Epithelial cell of proximal tubule (primary cell): ENCODE results near the gene KCNQ2. TPM values are rescaled to one million over a fixed set of nuclear protein-coding genes. Genes with fewer than 3 reads are reported as not detected.

Source experiments
- DNase-seq: peaks from one replicate; pipeline ENCODE4 v3.0.0-alpha.2; 2011; ENCODE audit warnings: low read depth
- H3K4me3 ChIP-seq: 2 replicates; pipeline ENCODE4 v1.5.1; 2011; ENCODE audit warnings: low read depth, mild to moderate bottlenecking, low read length
- CTCF ChIP-seq: conservative IDR thresholded peaks from 2 replicates; pipeline ENCODE4 v1.5.1; 2012; ENCODE audit warnings: low read depth, mild to moderate bottlenecking, low read length
- total RNA-seq: library from RNA; depleted of rRNA; stranded (reverse); fragments of >200 nt; gene quantifications from 2 replicates; pipeline ENCODE4 v1.2.3, GENCODE V29; 2015

KCNQ2 gene
- total RNA-seq, 1 donor from 2014 or later = not detected

DNA sequence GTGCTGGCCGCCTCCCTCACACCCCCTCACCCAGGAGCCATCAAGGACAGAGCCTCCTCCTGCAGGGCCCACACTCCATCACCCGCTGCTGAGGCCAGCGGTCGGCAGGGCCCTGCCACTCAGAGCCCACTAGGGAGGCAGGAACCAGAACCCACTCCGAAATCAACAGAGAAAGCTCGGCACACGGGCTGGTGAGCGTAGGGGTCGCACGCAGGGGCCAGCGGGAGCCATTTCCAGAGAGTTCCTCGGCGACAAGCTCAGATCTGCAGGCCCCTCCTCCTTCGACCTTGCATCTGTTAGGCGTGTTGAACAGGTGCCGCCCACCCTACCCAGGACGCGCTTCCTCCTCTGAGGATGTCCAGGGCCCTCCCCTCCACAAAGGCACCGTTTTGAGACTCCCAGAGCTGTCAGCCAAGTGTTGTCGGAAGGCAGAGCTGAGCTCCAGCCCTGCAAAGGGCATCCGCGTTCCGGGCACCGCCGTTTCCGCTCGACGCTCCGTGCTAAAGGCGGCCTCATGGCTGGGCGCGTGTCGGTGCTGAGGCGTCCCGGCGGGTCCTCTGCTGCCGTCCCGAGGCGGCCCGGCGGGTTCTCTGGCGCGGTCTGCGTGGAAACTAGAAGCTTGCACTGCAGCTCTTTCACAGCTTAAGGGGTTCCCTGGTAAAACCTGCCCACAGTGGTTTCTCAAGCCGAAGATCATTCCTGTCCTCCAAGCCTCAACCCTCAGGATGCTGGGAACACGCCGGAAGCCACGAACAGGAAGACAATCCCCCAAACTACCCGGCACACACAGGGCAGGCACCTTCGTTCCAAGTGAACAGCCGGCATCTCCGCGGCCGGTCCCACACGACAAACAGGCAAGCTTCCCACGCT, 6.8 kb downstream of the KCNQ2 start:
- TF ChIP-seq CTCF = no peak
- DNase-seq = no peak
- no peak overlapping the region for H3K4me3 ChIP-seq

DNA sequence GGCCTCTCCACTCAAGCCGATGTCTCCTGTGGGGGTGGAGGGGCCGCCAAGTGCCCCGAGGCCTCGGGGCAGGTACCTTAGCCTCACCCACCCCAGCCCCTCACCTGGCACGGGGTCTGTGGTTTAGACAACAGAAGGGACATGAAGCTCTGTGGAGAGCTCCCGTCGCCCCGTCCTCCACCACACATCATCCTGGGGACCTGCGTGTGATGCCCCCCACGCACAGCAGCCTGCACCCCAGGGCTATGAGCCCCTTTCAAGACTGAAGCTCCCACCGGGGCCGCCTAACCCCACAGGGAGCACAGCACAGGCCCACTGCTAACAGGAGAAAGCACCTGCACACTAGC, 8.2 kb downstream of the KCNQ2 start:
- no peak for DNase-seq
- TF ChIP-seq CTCF = no peak
- H3K4me3 ChIP-seq = no peak overlapping the region

DNA sequence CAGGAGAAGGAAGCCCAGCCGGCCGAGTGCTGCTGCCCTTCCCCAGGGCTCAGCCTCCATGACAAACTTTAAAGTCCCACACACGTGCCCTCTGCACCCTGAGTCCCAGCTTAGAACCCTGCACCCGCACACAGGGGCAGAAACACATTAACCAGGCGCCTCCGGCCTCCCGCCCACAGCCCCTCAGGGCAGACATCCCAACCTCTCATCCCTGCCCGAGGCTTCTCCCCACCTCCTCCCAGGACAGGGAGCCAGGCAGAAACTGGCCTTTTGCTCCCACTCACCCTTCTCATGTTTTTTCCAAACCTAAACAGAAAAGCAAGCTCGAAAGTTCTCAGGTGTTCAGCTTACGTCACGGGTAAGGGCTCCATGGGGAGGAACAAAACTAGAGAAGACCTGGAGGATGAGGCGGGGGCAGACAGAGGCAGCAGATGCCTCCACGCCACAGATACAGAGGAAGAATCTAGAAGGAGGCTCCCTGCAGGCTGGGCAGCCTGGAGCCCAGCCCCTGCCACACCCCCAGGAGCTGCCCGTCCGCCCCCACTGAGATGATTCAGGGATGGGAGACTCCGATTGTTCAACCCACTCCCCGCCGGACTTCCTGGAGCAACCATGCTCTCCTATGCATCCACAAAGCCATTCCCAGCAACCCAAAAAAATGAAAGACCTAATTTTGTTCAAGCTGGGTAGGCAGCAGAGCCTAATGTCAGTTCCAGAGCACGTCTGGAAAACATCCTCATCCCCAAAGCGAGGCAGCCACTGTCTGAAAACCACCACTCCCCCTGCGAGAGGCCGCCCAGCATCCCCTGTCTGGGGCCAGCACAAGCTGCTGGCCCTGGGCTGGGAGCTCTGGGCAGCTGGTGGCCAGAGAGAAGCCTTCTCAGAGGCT, 8.8 kb downstream of the KCNQ2 start:
- no peak for DNase-seq
- no peak for TF ChIP-seq CTCF
- H3K4me3 ChIP-seq = no peak overlapping the region

- no peak overlapping the region for H3K4me3 ChIP-seq
- DNase-seq = no peak
- no peak for TF ChIP-seq CTCF
Observed at GRCh38 chr20:63462244-63462643, 10.2 kb downstream of the KCNQ2 start.

DNA sequence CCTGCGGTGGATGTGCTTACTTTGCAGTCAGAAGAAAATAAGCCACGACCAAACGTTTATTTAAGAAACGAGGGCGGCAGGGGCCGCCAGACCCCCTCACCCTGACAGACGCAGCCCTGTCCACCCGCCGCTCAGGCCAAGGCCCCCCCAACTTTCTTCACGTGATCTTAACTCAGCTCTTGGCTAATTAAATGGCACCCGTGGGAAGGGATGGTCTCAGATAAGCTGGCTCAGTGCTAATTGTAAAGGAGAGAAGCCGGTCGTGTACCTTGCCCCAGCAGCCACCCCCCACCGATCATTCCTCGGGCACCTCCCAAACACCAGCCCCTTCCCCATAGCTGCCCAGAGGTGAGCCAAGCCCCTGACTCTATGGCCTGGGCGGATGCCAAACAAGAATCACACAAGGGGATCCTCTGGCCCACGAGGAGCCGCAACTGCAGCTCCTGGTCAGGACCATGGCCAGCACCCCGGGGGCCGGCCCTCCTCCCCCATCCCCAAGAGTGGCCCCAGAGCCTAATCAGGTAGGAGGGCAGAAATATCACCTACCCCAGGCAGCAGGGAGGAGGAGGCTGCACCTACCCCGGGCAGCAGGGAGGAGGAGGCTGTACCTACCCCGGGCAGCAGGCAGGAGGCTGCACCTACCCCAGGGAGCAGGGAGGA, 11.2 kb downstream of the KCNQ2 start:
- no peak overlapping the region for H3K4me3 ChIP-seq
- no peak for DNase-seq
- no peak for TF ChIP-seq CTCF

DNA sequence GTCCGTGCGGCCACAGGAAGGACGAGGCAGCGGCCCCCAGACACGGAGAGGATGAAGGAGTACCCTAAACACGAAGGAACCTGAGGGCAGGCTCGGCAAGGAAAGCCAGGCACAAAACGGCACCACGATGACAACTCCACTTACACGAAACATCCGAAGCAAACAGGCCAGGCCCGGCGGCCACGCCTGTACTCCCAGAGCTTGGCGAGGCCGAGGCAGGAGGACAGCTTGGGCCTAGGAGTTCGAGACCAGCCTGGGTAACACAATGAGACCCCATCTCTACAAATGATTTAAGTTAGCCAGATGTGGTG, 13.4 kb downstream of the KCNQ2 start:
- H3K4me3 ChIP-seq = no peak overlapping the region
- TF ChIP-seq CTCF = no peak
- no peak for DNase-seq
